Epithelial cell of proximal tubule (primary cell): Measurements from ENCODE around the gene FBXW11. TPM values are rescaled to one million over a fixed set of nuclear protein-coding genes. Genes with fewer than 3 reads are reported as not detected.

ENCODE experiments used
- DNase-seq: peaks from one replicate; pipeline ENCODE4 v3.0.0-alpha.2; 2011; ENCODE audit warnings: low read depth
- H3K4me3 ChIP-seq: 2 replicates; pipeline ENCODE4 v1.5.1; 2011; ENCODE audit warnings: low read depth, mild to moderate bottlenecking, low read length
- total RNA-seq: library from RNA; depleted of rRNA; stranded (reverse); fragments of >200 nt; gene quantifications from 2 replicates; pipeline ENCODE4 v1.2.3, GENCODE V29; 2015
- TF ChIP-seq, protein P1 (sequence below): conservative IDR thresholded peaks from 2 replicates; pipeline ENCODE4 v1.5.1; 2012; ENCODE audit warnings: low read depth, mild to moderate bottlenecking, low read length

Gene FBXW11
- total RNA-seq, 1 donor from 2014 or later = 42.8 TPM

DNA sequence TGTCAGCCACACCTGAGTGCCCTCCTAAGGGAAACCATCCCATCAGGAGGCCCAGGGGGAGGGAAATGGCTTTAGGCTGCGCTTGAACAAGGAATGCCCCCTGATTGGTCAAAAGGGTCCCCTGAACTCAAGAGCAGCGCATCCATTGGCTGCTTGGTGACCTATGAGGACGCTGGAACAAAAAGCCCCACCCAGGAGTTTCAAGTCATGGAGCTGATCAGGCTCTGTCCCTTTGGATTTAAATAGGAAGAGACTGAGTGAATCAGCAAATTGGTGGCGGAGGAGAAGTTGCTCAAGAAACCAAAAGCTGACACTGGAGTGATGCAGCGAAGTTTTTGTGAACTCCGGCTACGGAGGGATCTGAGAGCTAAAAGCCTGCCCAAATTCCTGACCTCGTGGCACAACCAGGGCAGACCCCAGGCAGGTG lies 154.2 kb downstream of the FBXW11 start:
- TF ChIP-seq, protein P1, sequence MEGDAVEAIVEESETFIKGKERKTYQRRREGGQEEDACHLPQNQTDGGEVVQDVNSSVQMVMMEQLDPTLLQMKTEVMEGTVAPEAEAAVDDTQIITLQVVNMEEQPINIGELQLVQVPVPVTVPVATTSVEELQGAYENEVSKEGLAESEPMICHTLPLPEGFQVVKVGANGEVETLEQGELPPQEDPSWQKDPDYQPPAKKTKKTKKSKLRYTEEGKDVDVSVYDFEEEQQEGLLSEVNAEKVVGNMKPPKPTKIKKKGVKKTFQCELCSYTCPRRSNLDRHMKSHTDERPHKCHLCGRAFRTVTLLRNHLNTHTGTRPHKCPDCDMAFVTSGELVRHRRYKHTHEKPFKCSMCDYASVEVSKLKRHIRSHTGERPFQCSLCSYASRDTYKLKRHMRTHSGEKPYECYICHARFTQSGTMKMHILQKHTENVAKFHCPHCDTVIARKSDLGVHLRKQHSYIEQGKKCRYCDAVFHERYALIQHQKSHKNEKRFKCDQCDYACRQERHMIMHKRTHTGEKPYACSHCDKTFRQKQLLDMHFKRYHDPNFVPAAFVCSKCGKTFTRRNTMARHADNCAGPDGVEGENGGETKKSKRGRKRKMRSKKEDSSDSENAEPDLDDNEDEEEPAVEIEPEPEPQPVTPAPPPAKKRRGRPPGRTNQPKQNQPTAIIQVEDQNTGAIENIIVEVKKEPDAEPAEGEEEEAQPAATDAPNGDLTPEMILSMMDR = no peak
- no peak overlapping the region for H3K4me3 ChIP-seq
- DNase-seq = no peak

DNA sequence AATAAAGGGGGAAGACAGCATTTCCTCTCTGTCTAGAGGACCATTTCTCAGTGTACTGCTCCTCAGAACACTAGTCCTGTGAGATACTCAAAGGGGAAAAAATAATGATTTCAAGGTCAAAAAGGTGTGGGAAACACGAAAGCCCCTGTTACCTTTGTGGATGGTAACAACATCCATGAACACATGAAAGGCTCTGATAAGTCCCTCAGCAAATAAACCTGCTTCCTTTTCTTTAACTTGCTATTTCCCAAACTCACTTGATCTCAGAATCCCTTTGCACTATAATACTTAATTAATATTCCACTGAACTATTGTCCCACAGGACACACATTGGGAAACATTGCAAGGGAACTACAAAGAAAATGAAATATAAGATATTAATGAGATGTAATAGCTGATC lies 155.2 kb downstream of the FBXW11 start:
- no peak overlapping the region for H3K4me3 ChIP-seq
- DNase-seq = no peak
- TF ChIP-seq, protein P1 = no peak

DNA sequence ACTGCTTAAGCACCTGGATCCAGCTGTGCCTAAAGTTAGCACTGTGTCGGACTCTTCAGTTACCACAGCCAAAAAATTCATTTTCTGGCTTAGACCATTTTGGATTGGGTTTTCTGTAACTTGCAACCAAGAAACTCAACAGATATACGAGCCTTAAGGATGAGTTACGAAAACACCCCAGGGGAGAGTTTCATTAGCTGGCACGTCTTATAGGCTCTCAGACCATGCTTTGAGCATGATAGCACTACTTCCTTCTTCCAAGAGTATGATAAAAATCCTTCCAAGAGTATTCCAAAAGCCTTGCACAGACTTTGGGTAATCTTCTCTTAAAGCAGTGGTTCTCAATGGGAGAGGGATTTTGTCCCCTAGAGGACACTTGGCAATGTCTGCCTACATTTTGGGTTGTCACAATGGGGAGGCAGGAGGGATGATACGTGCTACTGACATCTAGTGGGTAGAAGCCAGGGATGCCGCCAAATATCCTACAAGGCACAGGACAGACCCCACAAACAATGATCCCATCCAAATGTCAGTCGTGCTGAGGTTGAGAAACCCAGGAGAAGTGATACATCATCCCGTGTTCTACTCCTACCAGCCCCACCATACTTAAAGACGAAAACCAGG lies 156.0 kb downstream of the FBXW11 start:
- no peak overlapping the region for H3K4me3 ChIP-seq
- DNase-seq = no peak
- TF ChIP-seq, protein P1 = peak; percentile 39

DNA sequence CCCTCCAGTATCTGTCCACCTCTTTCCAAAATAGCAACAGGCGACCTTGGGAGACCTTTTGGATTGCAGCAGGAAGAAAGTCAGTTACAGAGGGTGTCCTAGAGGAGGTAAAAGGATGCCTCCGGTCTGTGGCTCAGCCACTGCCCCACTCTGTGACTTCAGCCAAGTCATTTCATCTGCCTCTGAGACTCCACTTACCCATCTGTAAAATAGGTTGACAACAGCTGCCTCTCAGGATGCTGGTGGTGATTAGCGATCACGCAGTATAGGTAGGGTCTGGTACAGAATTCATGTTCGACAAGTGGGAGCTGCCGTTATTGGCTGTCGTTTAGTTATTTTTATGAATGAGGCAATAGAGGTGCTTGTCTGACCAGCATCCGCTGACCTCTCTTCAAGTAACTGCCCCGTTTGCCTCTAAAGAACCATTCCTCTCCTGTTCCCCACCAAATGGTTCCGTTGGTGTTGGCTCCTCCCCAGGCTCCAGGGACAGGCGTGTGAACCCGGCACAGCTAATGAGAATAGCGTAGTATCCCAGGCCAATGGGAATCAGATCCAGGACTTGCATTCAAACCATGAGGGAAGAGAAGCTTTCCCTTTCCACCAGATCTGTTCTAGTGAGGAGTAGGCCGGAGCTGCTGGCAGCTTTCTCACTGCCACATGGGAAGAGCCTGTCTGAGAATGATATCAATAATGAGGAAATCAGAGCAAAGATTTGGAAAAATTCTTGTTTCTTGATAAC lies 156.7 kb downstream of the FBXW11 start:
- DNase-seq = no peak
- TF ChIP-seq, protein P1 = no peak
- no peak overlapping the region for H3K4me3 ChIP-seq

DNA sequence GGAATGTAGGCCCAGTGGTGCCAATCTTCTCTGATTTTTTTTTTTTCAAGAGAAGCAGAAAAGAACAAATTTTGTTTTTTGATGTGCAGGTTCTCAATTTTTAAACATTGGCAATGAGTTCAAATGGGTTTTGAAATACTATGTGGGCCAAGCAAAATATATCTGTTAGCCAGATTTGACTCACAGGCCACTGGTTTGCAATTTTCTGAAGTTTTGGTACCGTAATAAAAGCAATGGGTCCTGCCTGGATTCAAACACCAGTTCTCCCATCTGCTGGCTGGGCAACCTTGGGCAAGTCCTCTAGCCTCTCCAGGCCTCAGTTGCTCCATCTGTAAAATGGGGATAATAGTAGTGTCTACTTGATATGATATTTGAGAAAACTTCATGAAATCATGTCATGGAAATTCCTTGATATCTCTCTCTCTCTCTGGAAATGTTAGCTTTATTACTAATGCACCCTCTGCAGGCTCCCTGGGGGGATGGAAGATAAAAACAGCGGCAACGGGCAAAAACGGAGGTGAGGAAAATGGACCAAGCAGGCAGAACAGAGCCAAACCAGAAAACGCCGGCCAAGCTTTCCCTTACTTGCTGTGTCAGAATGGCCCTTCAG lies 157.4 kb downstream of the FBXW11 start:
- TF ChIP-seq, protein P1 = no peak
- H3K4me3 ChIP-seq = no peak overlapping the region
- DNase-seq = no peak

DNA sequence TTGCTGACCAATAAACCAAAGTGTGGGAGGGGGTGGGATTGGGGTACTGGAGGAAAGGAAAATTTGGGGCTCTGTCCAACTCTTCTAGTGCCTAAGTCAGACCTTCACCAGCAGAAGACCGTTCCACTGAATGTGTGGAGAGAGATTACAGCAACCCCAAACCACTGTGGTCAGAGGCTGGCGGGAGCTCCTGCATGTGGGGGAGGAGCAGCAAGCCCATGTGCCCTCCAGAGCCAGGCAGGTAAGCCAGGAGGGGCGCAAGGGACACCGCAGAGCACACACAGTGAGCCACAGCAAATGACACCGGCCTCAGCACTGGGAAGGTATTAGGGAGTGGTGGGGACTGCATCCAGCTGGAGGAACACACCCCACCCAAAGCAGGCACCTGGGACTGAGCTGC lies 158.0 kb downstream of the FBXW11 start:
- TF ChIP-seq, protein P1 = no peak
- no peak for DNase-seq
- no peak overlapping the region for H3K4me3 ChIP-seq

DNA sequence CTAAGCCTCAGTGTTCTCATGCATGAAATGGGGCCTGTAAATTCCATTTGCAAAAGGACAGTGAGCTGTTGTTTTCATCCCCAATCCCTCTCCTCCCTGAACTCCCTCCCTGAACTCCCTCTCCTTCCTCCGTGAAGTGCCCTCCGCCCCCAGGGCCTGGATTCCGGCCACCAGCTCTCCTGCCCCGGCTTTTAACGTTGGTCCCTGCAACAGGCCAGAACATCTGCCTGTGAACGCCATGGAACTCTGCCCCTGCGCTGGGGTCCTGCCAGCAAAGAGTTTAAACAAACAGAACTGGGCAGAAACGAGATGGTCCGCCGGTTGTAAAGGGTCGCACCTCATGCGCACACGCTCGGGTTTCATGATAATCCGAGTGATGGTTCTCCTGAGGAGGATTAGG lies 158.4 kb downstream of the FBXW11 start:
- no peak for DNase-seq
- no peak overlapping the region for H3K4me3 ChIP-seq
- TF ChIP-seq, protein P1 = no peak
